Activated CD8-positive, alpha-beta T cell treated with anti-CD3 and anti-CD28 coated beads, Interleukin-2, amount 10 ng/mL, durations not matched to agents 7 days and 5 days (primary cell): ENCODE measurements around the gene BLMH. TPM values are rescaled to one million over a fixed set of nuclear protein-coding genes. Genes with fewer than 3 reads are reported as not detected.
A peak's percentile ranks its signal among the peaks of the same experiment; 100 is the strongest.
"Not testable (repeated sequence)": the region's sequence is repeated elsewhere in the genome, so short reads cannot be mapped to it uniquely, and the experiment has no call there.

Source experiments
- ATAC-seq: fragments of 150-1000 bp; cut with Tn5 transposase; one replicate; pipeline ENCODE4 v1.10.0; 2021; ENCODE audit warnings: moderate library complexity
- CTCF ChIA-PET: fragments of 350-600 bp; sonication (Branson Sonifier 250); formaldehyde crosslinking; loops from one replicate; lab custom pipeline; 2021; ENCODE audit warnings: antibody characterized with exemption; lab: Charles Lee
- POLR2A ChIA-PET: fragments of 350-600 bp; sonication (Branson Sonifier 250); formaldehyde crosslinking; loops from one replicate; lab custom pipeline; 2021; ENCODE audit warnings: antibody characterized with exemption; lab: Charles Lee
- DNase-seq: peaks from one replicate; pipeline ENCODE4 v3.0.0-alpha.2; 2020
- H3K27ac Mint-ChIP-seq: one replicate; pipeline ENCODE4 v1.8.0; 2021; ENCODE audit warnings: mild to moderate bottlenecking, mixed read lengths
- H3K27me3 Mint-ChIP-seq: one replicate; pipeline ENCODE4 v1.8.0; 2021; ENCODE audit warnings: low read depth, mixed read lengths
- H3K36me3 Mint-ChIP-seq: one replicate; pipeline ENCODE4 v1.8.0; 2021; ENCODE audit warnings: low read depth, mixed read lengths
- H3K4me1 Mint-ChIP-seq: one replicate; pipeline ENCODE4 v1.8.0; 2021; ENCODE audit warnings: low read depth, mixed read lengths
- H3K4me3 Mint-ChIP-seq: one replicate; pipeline ENCODE4 v1.8.0; 2021; ENCODE audit warnings: mild to moderate bottlenecking, mixed read lengths
- H3K9me3 Mint-ChIP-seq: one replicate; pipeline ENCODE4 v1.8.0; 2022; ENCODE audit warnings: mixed read lengths; ENCODE audit not compliant: insufficient read depth
- total RNA-seq, 2 experiments: library from RNA; stranded (reverse); gene quantifications; one replicate each; pipeline ENCODE4 v1.2.3, GENCODE V29; 2021

BLMH gene
- total RNA-seq, 2 experiments from 2014 or later = 57.9 to 61.1 TPM

- ATAC-seq (no peak), DNase-seq (peak; percentile 28)
- no peak overlapping the region for H3K27ac Mint-ChIP-seq
Measured at GRCh38 chr17:30236766-30237165, 55.0 kb downstream of the BLMH start.

GRCh38 chr17:30236297-30236624, 55.5 kb downstream of the BLMH start:
- no peaks in the 10 kb centered on the region for H3K36me3 Mint-ChIP-seq
- ATAC-seq = no peak
- no peak for DNase-seq
- peaks cover 65% of the 10 kb centered on the region for H3K27me3 Mint-ChIP-seq
- ChIA-PET POLR2A (no interaction called here), CTCF (interaction anchor here (1.1 to 3.0 kb wide), 7 partner anchors 11 to 140 kb away, joined by 3 to 17 read pairs (median 5); no protein-coding TSS in a partner anchor)
- peak overlapping the region; percentile 68 for H3K4me3 Mint-ChIP-seq
- H3K27ac Mint-ChIP-seq = no peak overlapping the region
- peaks cover 31% of the 10 kb centered on the region for H3K4me1 Mint-ChIP-seq
- no peaks in the 10 kb centered on the region for H3K9me3 Mint-ChIP-seq

More at GRCh38 chr17:30236766-30237165, 55.0 kb downstream of the BLMH start:
- ChIA-PET POLR2A (no interaction called here), CTCF (interaction anchor here (1.1 to 3.0 kb wide), 7 partner anchors 11 to 141 kb away, joined by 3 to 17 read pairs (median 5); no protein-coding TSS in a partner anchor)
- Mint-ChIP-seq H3K9me3 (no peaks in the 10 kb centered on the region), H3K4me3 (peak overlapping the region; percentile 53), H3K36me3 (no peaks in the 10 kb centered on the region), H3K27me3 (peaks cover 65% of the 10 kb centered on the region), H3K4me1 (peaks cover 31% of the 10 kb centered on the region)

- ChIA-PET CTCF (interaction anchor here (0.8 to 3.0 kb wide), 10 partner anchors 10 to 140 kb away, joined by 3 to 17 read pairs (median 4); partner anchors contain the start of gene TMIGD1), POLR2A (no interaction called here)
- Mint-ChIP-seq H3K4me1 (peaks cover 31% of the 10 kb centered on the region), H3K9me3 (no peaks in the 10 kb centered on the region), H3K4me3 (peak within 1 kb of the TSS; percentile 68), H3K36me3 (no peaks in the 10 kb centered on the region), H3K27ac (no peak within 1 kb of the TSS), H3K27me3 (peaks cover 67% of the 10 kb centered on the region)
- ATAC-seq (peak; percentile 52), DNase-seq (no peak)
Measured at GRCh38 chr17:30235386-30236296, 56.1 kb downstream of the BLMH start, which contains the start of gene SLC6A4. SLC6A4 (minus strand) TSS chr17:30235697; CDS start chr17:30221958, 13,739 bp downstream.

GRCh38 chr17:30234964-30235363, 56.8 kb downstream of the BLMH start:
- POLR2A ChIA-PET = no interaction called here
- no peak overlapping the region for H3K27ac Mint-ChIP-seq
- peak; percentile 43 for ATAC-seq

GRCh38 chr17:30234296-30234695, 57.4 kb downstream of the BLMH start:
- POLR2A ChIA-PET = no interaction called here
- peaks cover 69% of the 10 kb centered on the region for H3K27me3 Mint-ChIP-seq
- no peak for DNase-seq
- no peak overlapping the region for H3K27ac Mint-ChIP-seq
- no peak overlapping the region for H3K4me3 Mint-ChIP-seq
- ATAC-seq = no peak
- CTCF ChIA-PET = interaction anchor here (0.8 to 3.0 kb wide), 7 partner anchors 14 to 300 kb away, joined by 3 to 17 read pairs (median 3); partner anchors contain the start of gene TMIGD1
- peaks cover 30% of the 10 kb centered on the region for H3K4me1 Mint-ChIP-seq
- H3K9me3 Mint-ChIP-seq = no peaks in the 10 kb centered on the region
- H3K36me3 Mint-ChIP-seq = no peaks in the 10 kb centered on the region

More at GRCh38 chr17:30234964-30235363, 56.8 kb downstream of the BLMH start:
- no peaks in the 10 kb centered on the region for H3K36me3 Mint-ChIP-seq
- no peaks in the 10 kb centered on the region for H3K9me3 Mint-ChIP-seq
- peak overlapping the region; percentile 53 for H3K4me3 Mint-ChIP-seq
- no peak for DNase-seq
- peaks cover 72% of the 10 kb centered on the region for H3K27me3 Mint-ChIP-seq
- peaks cover 31% of the 10 kb centered on the region for H3K4me1 Mint-ChIP-seq
- CTCF ChIA-PET = interaction anchor here (0.8 to 3.0 kb wide), 7 partner anchors 15 to 300 kb away, joined by 3 to 17 read pairs (median 5); partner anchors contain the start of gene TMIGD1

DNA sequence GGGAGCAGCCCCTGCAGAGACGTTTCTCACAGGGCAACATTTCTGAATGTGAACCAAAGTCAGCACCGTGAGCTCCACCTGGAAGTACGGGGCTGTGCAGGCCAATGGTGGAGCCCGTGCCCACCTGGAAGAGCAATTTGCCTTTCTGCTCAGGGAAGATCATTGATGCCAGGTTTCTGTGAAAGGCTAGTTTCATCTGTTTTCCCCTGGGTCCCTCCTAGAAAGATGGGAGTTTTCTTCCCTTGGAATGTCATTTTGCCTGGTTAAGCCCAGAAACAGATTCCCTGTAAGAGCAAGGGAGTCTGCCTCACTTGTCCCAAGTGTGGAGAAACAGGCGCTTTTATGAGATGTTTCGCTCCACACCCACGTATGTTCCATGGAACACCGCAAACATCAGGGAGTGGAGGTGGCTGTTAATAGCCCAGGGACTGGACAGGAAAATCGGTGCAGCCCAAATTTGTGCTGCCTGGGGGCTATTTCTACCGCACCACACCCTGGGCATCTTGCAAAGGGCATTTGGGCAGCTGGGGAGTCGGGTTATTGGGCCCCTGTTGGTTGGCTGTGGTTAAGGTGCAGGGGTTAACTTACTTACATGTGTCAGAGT, 58.8 kb downstream of the BLMH start:
- CTCF ChIA-PET = no interaction called here
- no peaks in the 10 kb centered on the region for H3K36me3 Mint-ChIP-seq

DNA sequence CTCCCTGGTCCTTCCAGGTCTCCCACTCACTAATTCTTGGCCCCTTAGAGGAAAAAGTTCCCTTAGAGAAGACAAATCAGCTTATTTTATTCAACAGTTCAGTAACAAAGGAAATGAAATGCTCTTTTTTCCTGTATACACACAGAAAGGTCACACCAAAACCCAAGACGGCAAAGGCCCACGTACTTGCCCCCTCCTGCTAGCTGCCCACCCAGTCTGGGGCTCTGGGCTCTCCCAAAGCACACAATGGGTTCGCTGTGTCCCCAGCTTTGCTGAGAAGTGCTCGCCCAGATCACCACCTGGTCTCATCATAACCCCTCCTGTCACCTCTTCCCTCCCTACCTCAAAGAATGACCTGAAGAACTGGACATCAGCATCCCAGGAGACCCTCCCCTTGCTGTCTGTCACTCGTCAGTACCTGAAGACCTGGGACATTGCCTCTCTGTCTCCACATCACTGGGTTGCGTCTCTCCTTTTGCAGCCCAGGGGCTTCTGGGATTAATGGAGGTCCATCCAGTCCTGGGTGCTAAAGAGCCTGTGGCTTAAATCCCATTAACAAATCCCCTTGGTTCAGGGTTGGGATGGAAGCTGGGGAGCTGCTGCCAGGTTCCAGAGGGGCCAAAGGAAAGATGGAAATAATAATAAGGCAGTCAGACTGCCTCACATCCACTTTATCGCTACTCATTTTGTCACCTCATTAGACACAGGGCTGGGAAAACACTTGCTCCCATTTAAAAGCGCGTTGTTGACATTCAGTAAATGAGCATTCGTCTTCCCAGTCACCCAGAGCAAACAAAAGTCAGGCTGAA, 59.5 kb downstream of the BLMH start:
- no peaks in the 10 kb centered on the region for H3K36me3 Mint-ChIP-seq
- no peak for ATAC-seq
- peaks cover 16% of the 10 kb centered on the region for H3K4me1 Mint-ChIP-seq
- H3K4me3 Mint-ChIP-seq = no peak overlapping the region
- peaks cover 59% of the 10 kb centered on the region for H3K27me3 Mint-ChIP-seq
- H3K27ac Mint-ChIP-seq = no peak overlapping the region
- ChIA-PET CTCF (interaction anchor here (1.0 kb wide), 1 partner anchor 107 kb away, joined by 3 read pairs; no protein-coding TSS in a partner anchor), POLR2A (interaction anchor here (0.5 kb wide), 1 partner anchor 16 kb away, joined by 3 read pairs; no protein-coding TSS in a partner anchor)
- no peak for DNase-seq
- H3K9me3 Mint-ChIP-seq = no peaks in the 10 kb centered on the region

More for the DNA sequence above, 58.8 kb downstream of the BLMH start:
- no peak for DNase-seq
- ATAC-seq = no peak
- H3K4me1 Mint-ChIP-seq = peaks cover 22% of the 10 kb centered on the region
- POLR2A ChIA-PET = no interaction called here
- no peak overlapping the region for H3K27ac Mint-ChIP-seq
- H3K9me3 Mint-ChIP-seq = no peaks in the 10 kb centered on the region
- no peak overlapping the region for H3K4me3 Mint-ChIP-seq
- H3K27me3 Mint-ChIP-seq = peaks cover 65% of the 10 kb centered on the region

DNA sequence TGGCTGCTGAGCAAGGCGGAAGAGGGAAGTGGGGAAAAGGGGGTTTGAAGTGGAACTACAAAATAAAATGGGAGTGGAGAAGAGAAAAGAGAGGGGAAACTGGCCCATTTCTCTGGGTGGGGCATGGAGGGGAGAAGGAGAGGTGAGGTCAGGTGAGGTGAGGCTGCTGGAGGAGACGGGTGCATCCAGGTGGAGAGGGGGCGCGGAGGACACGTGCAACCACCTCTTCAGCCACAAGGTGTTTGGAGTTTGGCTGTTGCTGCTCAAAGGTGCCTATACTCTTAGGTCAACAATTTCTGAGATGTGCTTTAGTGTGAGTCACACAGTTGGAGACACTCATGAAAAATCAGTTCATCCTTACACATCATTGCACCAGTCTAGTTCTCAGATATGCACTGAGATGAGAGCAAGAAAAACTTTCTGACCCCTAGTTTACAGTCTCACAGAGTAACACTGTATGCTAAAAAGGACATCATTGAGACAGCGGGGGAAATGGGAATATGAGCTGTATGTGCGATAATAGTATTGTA, 61.1 kb downstream of the BLMH start:
- no peaks in the 10 kb centered on the region for H3K36me3 Mint-ChIP-seq
- peaks cover 7% of the 10 kb centered on the region for H3K4me1 Mint-ChIP-seq
- DNase-seq (no peak), ATAC-seq (no peak)
- H3K4me3 Mint-ChIP-seq = no peak overlapping the region
- ChIA-PET CTCF (no interaction called here), POLR2A (no interaction called here)
- H3K27me3 Mint-ChIP-seq = peaks cover 53% of the 10 kb centered on the region
- no peaks in the 10 kb centered on the region for H3K9me3 Mint-ChIP-seq
- H3K27ac Mint-ChIP-seq = no peak overlapping the region

GRCh38 chr17:30230009-30230408, 61.7 kb downstream of the BLMH start:
- H3K4me1 Mint-ChIP-seq, H3K4me3 Mint-ChIP-seq, DNase-seq, H3K9me3 Mint-ChIP-seq, ATAC-seq, POLR2A ChIA-PET, H3K27ac Mint-ChIP-seq, CTCF ChIA-PET, H3K36me3 Mint-ChIP-seq: not testable (repeated sequence)
- peaks cover 52% of the 10 kb centered on the region for H3K27me3 Mint-ChIP-seq

GRCh38 chr17:30229012-30229411, 62.7 kb downstream of the BLMH start:
- Mint-ChIP-seq H3K4me1 (no peaks in the 10 kb centered on the region), H3K27me3 (peaks cover 42% of the 10 kb centered on the region), H3K36me3 (no peaks in the 10 kb centered on the region), H3K9me3 (no peaks in the 10 kb centered on the region), H3K4me3 (no peak overlapping the region), H3K27ac (no peak overlapping the region)
- POLR2A ChIA-PET = no interaction called here
- no peak for ATAC-seq
- no peak for DNase-seq
- CTCF ChIA-PET = interaction anchor here (1.4 kb wide), 1 partner anchor 25 kb away, joined by 3 read pairs; no protein-coding TSS in a partner anchor

- Mint-ChIP-seq H3K27ac (no peak overlapping the region), H3K36me3 (no peaks in the 10 kb centered on the region), H3K9me3 (no peaks in the 10 kb centered on the region), H3K4me3 (no peak overlapping the region), H3K4me1 (no peaks in the 10 kb centered on the region), H3K27me3 (peaks cover 33% of the 10 kb centered on the region)
- DNase-seq (no peak), ATAC-seq (no peak)
- ChIA-PET POLR2A (no interaction called here), CTCF (interaction anchor here (1.4 kb wide), 1 partner anchor 26 kb away, joined by 3 read pairs; no protein-coding TSS in a partner anchor)
Measured at GRCh38 chr17:30228011-30228410, 63.7 kb downstream of the BLMH start.
